ENCODE measurements around the gene POLR3H. TPM values are rescaled to one million over a fixed set of nuclear protein-coding genes. Genes with fewer than 3 reads are reported as not detected.

Gene POLR3H
- total and polyA plus RNA-seq, 2 donors = 12.8 to 25.1 TPM

DNA sequence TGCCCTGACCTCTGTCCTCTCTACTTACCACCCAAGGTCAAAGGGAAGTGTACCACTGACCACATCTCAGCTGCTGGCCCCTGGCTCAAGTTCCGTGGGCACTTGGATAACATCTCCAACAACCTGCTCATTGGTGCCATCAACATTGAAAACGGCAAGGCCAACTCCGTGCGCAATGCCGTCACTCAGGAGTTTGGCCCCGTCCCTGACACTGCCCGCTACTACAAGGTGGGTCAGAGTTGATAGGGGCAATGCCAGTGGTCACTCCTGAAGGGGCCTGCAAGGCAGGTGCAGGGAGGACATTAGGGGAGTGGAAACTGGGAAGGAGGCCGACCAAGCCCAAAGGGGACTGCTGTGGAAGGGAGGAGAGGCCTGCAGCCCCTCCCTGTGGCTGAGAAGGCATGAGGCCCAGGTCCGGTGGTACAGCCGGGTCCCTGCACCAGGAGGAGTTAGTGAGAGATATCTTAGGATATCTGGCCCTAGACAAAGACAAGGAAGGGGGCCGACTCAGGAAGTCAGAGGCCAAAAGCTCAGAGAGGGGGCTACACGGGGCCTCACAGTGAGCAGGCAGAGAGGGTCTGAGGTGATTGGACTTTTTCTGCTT is 17.9 kb downstream of the POLR3H start:
- Histone ChIP-seq H3K4me3 (ENCODE audit: low read depth, low read length) (no peak overlapping the region), H3K27ac (ENCODE audit: low read depth) (peak overlapping the region; percentile 31), H3K36me3 (ENCODE audit: insufficient read depth) (peaks cover 4% of the 10 kb centered on the region), H3K4me1 (ENCODE audit: insufficient read depth) (no peaks in the 10 kb centered on the region)
- no peak for DNase-seq (ENCODE audit: extremely low spot score)
- WGBS = 73% methylated on average over 12 of the region's 12 CpGs

GRCh38 chr22:41525450-41526225 is 18.6 kb downstream of the POLR3H start:
- Histone ChIP-seq H3K4me1 (ENCODE audit: insufficient read depth) (no peaks in the 10 kb centered on the region), H3K27ac (ENCODE audit: low read depth) (peak overlapping the region; percentile 51), H3K36me3 (ENCODE audit: insufficient read depth) (peaks cover 4% of the 10 kb centered on the region), H3K4me3 (ENCODE audit: low read depth, low read length) (no peak overlapping the region)
- DNase-seq (ENCODE audit: extremely low spot score) = no peak
- WGBS = 79% methylated on average over 13 of the region's 13 CpGs

DNA sequence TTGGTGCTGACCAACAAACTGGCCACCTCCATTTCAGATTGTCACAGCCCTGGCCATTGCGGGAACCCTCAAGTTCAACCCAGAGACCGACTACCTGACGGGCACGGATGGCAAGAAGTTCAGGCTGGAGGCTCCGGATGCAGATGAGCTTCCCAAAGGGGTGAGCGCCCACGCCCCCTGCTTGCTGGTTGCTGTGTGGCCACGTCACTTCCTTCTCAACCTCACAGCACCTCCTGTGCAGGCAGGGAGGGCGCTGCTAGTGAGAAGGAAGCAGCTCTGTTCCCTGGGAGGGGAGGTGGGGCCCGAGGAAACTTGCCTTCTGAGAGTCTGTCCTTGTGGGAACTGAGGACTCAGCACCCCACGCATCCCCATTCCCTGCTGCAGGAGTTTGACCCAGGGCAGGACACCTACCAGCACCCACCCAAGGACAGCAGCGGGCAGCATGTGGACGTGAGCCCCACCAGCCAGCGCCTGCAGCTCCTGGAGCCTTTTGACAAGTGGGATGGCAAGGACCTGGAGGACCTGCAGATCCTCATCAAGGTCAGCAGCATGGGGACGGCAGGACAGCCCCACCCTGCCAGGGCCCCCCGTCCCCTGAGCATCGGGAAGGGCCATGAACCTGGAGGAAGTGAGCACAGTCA is 19.3 kb downstream of the POLR3H start:
- Histone ChIP-seq H3K36me3 (ENCODE audit: insufficient read depth) (peaks cover 4% of the 10 kb centered on the region), H3K27ac (ENCODE audit: low read depth) (peak overlapping the region; percentile 51), H3K4me3 (ENCODE audit: low read depth, low read length) (no peak overlapping the region), H3K4me1 (ENCODE audit: insufficient read depth) (no peaks in the 10 kb centered on the region)
- 62% methylated on average over 17 of the region's 17 CpGs for WGBS
- DNase-seq (ENCODE audit: extremely low spot score) = no peak

- Histone ChIP-seq H3K27ac (ENCODE audit: low read depth) (peak overlapping the region; percentile 89), H3K4me3 (ENCODE audit: low read depth, low read length) (no peak overlapping the region), H3K4me1 (ENCODE audit: insufficient read depth) (no peaks in the 10 kb centered on the region), H3K36me3 (ENCODE audit: insufficient read depth) (peaks cover 4% of the 10 kb centered on the region)
- DNase-seq (ENCODE audit: extremely low spot score) = no peak
- 34% methylated on average over 13 of the region's 13 CpGs for WGBS
Measured at GRCh38 chr22:41524251-41524661, 20.0 kb downstream of the POLR3H start.

- Histone ChIP-seq H3K27ac (ENCODE audit: low read depth) (peak overlapping the region; percentile 89), H3K4me3 (ENCODE audit: low read depth, low read length) (no peak overlapping the region), H3K4me1 (ENCODE audit: insufficient read depth) (no peaks in the 10 kb centered on the region), H3K36me3 (ENCODE audit: insufficient read depth) (peaks cover 4% of the 10 kb centered on the region)
- DNase-seq (ENCODE audit: extremely low spot score) = no peak
- WGBS = 59% methylated on average over 21 of the region's 21 CpGs
Measured at GRCh38 chr22:41523464-41524221, 20.6 kb downstream of the POLR3H start.

- Histone ChIP-seq H3K27ac (ENCODE audit: low read depth) (peak overlapping the region; percentile 89), H3K4me1 (ENCODE audit: insufficient read depth) (no peaks in the 10 kb centered on the region), H3K4me3 (ENCODE audit: low read depth, low read length) (no peak overlapping the region), H3K36me3 (ENCODE audit: insufficient read depth) (peaks cover 2% of the 10 kb centered on the region)
- WGBS = 93% methylated on average over 9 of the region's 9 CpGs
- DNase-seq (ENCODE audit: extremely low spot score) = no peak
Measured at GRCh38 chr22:41522813-41523212, 21.5 kb downstream of the POLR3H start.

DNA sequence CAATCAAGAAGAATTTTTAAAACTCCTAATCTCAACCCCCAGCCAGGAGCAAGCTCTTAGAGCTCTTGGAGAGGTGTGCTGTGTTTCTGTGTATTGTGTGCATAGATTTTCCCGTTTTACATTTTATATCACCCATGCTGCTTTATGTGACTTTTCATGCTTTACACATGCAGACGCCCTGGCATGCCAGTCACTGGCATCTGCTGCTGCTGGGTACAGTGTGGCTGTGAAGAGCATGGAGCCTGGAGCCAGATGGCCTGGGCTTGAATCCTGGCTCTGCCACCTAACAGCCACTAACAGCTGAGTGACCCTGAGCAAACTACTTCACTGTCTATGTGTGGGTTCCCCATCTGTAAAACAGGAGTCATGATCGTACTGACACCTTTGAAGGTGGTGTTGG is 23.1 kb downstream of the POLR3H start:
- H3K36me3 ChIP-seq (ENCODE audit: insufficient read depth) = peaks cover 2% of the 10 kb centered on the region
- 93% methylated on average over 3 of the region's 3 CpGs for WGBS
- no peak overlapping the region for H3K27ac ChIP-seq (ENCODE audit: low read depth)
- no peak for DNase-seq (ENCODE audit: extremely low spot score)
- H3K4me1 ChIP-seq (ENCODE audit: insufficient read depth) = no peaks in the 10 kb centered on the region
- no peak overlapping the region for H3K4me3 ChIP-seq (ENCODE audit: low read depth, low read length)

- Histone ChIP-seq H3K4me1 (ENCODE audit: insufficient read depth) (no peaks in the 10 kb centered on the region), H3K36me3 (ENCODE audit: insufficient read depth) (peaks cover 4% of the 10 kb centered on the region), H3K27ac (ENCODE audit: low read depth) (no peak overlapping the region), H3K4me3 (ENCODE audit: low read depth, low read length) (no peak overlapping the region)
- DNase-seq (ENCODE audit: extremely low spot score) = no peak
- WGBS = 61% methylated on average over 7 of the region's 7 CpGs
Measured at GRCh38 chr22:41518048-41518347, 26.3 kb downstream of the POLR3H start.

DNA sequence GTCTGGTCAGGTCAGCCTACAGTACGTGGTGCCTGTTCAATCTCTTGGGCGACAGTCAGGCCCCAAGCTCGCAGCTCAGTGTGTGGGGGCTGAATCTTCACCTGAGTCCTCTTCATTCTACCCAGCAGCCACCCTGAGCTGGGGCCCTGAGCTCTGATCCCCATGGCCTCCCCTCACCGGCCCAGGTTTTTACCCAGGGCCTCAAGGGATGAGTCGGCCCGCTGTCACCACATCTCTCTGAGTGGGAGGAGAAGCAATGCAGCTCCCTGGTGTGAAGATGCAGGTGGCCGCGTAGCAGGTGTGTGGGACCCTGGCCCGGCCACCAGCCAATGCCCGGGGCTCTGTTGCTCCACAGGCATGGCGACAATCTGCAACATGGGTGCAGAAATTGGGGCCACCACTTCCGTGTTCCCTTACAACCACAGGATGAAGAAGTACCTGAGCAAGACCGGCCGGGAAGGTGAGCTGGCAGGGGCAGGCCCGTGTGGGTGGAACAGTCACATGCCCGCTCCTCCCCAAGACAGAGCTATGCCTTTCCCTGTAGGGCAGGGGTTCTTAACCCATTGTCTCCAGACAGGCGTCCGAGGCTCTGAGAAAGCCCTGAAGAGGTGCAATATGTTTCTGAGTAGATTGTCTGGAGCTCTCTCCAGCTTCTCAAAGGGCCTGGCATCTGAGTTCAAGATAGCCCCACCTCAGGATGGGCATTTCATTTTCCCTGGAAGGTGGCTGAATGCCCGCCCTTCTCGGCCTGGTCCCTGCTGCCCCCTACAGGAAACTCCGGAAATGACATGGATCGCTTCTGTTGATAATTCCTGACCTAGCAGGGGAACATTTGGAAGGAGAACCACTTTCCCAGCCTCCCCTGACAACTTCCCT is 26.9 kb downstream of the POLR3H start:
- Histone ChIP-seq H3K4me1 (ENCODE audit: insufficient read depth) (no peaks in the 10 kb centered on the region), H3K36me3 (ENCODE audit: insufficient read depth) (peaks cover 4% of the 10 kb centered on the region), H3K4me3 (ENCODE audit: low read depth, low read length) (no peak overlapping the region), H3K27ac (ENCODE audit: low read depth) (no peak overlapping the region)
- no peak for DNase-seq (ENCODE audit: extremely low spot score)
- 64% methylated on average over 22 of the region's 22 CpGs for WGBS

GRCh38 chr22:41516462-41516861 is 27.8 kb downstream of the POLR3H start:
- Histone ChIP-seq H3K36me3 (ENCODE audit: insufficient read depth) (peaks cover 4% of the 10 kb centered on the region), H3K4me3 (ENCODE audit: low read depth, low read length) (no peak overlapping the region), H3K4me1 (ENCODE audit: insufficient read depth) (no peaks in the 10 kb centered on the region), H3K27ac (ENCODE audit: low read depth) (no peak overlapping the region)
- WGBS = 89% methylated on average over 8 of the region's 8 CpGs
- DNase-seq (ENCODE audit: extremely low spot score) = no peak

DNA sequence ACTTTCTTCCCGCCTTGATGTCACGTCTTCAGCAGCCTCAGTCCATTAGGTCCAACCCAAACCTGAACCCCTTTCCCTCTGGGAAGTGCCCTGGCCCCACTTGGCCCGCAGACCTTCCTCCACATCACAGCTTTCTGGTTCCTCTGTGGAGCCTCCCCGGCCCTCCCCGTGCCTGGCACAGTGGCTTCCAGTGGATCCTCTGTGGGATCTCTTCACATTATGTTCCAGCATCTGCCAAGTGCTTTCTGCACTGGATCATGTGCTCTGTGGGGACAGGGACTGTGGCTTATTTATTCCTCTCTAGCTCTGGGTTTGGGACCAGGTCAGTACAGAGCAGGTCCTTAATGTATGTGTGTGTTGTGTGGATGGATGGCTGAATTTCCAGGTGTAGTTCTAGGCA is 30.9 kb downstream of the POLR3H start:
- Histone ChIP-seq H3K4me1 (ENCODE audit: insufficient read depth) (no peaks in the 10 kb centered on the region), H3K4me3 (ENCODE audit: low read depth, low read length) (no peak overlapping the region), H3K27ac (ENCODE audit: low read depth) (no peak overlapping the region), H3K36me3 (ENCODE audit: insufficient read depth) (peaks cover 8% of the 10 kb centered on the region)
- no peak for DNase-seq (ENCODE audit: extremely low spot score)
- 86% methylated on average over 5 of the region's 5 CpGs for WGBS

DNA sequence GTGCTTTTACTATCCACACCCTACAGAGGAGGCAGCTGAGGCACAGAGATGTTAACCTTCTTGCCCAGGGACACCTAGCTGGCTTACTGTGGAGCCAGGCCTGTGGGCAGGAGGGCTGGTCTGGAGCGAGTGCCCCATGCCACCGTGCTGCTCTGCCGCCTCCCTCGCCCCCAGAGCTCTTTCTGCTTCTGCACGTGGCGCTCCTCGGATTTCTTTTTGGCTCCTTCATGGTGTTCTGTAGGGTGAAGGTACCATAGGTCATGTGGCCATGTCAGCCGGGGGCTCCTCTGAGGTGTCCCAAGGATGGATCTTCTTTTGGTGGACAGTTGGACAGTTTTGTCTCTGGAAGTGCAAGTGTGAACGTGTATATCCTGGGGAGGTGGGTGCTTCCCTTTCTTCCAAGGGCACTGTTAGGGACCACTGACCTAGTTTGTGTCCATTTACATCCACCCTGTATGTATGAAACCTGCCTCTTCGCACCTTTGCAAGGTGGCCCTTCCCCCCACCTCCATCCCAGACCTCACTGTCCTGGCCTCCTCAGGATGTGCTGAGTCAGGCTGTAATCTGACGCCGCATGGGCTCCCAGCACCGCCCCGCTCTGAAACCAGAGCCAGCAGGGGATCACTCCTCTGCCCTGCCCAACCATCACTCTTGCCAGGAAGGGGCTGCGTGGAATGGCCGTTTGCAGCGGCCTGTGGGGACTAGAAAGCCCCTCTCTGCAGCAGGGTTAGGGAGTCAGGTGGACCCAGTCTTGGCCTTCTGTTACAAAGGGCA is 31.7 kb downstream of the POLR3H start:
- H3K4me1 ChIP-seq (ENCODE audit: insufficient read depth) = no peaks in the 10 kb centered on the region
- no peak overlapping the region for H3K4me3 ChIP-seq (ENCODE audit: low read depth, low read length)
- WGBS = 66% methylated on average over 17 of the region's 17 CpGs
- H3K27ac ChIP-seq (ENCODE audit: low read depth) = no peak overlapping the region
- H3K36me3 ChIP-seq (ENCODE audit: insufficient read depth) = peaks cover 10% of the 10 kb centered on the region
- DNase-seq (ENCODE audit: extremely low spot score) = no peak
